ENCODE results near the gene GLTP. TPM values are rescaled to one million over a fixed set of nuclear protein-coding genes. Genes with fewer than 3 reads are reported as not detected.
"Not testable (repeated sequence)": the region's sequence is repeated elsewhere in the genome, so short reads cannot be mapped to it uniquely, and the experiment has no call there.

Gene GLTP, protein sequence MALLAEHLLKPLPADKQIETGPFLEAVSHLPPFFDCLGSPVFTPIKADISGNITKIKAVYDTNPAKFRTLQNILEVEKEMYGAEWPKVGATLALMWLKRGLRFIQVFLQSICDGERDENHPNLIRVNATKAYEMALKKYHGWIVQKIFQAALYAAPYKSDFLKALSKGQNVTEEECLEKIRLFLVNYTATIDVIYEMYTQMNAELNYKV
- 100 to 1,000 TPM; 207 to 654 (median 526) TPM for total RNA-seq

DNA sequence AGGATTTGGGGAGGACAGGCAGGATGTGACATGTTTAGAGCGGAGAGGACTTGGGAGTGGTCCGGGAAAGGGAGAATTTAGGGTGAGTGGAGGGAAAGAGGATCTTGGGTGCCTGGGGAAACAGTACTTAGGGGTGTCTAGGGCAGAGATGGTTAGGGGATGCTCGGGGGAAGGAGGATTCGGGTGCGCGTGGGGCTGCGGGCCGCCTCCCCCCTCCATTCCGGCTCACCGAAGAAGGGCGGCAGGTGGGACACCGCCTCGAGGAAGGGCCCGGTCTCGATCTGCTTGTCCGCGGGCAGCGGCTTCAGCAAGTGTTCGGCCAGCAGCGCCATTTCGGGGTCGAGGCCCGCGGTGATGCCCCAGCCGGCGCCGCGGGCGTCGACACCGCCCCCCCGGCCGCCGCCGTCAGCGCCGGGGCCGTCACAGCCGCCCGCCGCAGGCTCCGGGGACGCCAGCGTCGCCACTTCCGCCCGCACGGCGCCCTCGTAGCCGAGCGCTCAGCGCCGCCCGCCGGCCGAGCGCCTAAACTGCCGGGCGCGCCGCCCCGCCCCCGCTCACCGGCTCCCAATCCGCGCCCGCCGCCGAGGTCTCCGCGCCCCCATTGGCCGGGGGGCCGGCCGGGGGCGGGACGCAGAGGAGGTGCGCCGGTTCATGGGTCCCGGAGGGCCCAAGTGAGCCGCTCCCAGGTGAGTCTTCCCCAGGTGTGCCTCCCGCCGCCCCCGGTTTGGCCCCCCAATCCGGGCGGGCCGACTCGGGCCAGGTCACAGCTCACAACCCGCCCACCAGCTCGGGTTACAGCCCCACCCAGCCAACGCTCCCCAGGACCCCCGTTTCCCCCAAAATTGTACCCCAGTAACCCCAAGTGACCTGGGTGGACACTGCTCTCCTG, at the start of gene GLTP:
GLTP (minus strand) TSS at position 499 of the 889 bp plus-strand sequence; CDS start at position 332, 167 bp downstream.
- H3K27ac ChIP-seq = peak within 1 kb of the TSS; percentile 90
- under 1% methylated on average over 42 of the region's 92 CpGs for WGBS
- peaks cover 57% of the 10 kb centered on the region for H3K4me1 ChIP-seq
- H3K27me3 ChIP-seq = no peaks in the 10 kb centered on the region
- peak; percentile 83 to 84 for DNase-seq (ENCODE audit: low spot score in 2 of 2)
- no peaks in the 10 kb centered on the region for H3K9me3 ChIP-seq
- TF ChIP-seq POLR2A (IDR thresholded peaks at IDR 0.05) (peak in 1 of 2 donors; percentile 62), POLR2AphosphoS5 (IDR thresholded peaks at IDR 0.05) (no peak)
- TF ChIP-seq, protein P1, sequence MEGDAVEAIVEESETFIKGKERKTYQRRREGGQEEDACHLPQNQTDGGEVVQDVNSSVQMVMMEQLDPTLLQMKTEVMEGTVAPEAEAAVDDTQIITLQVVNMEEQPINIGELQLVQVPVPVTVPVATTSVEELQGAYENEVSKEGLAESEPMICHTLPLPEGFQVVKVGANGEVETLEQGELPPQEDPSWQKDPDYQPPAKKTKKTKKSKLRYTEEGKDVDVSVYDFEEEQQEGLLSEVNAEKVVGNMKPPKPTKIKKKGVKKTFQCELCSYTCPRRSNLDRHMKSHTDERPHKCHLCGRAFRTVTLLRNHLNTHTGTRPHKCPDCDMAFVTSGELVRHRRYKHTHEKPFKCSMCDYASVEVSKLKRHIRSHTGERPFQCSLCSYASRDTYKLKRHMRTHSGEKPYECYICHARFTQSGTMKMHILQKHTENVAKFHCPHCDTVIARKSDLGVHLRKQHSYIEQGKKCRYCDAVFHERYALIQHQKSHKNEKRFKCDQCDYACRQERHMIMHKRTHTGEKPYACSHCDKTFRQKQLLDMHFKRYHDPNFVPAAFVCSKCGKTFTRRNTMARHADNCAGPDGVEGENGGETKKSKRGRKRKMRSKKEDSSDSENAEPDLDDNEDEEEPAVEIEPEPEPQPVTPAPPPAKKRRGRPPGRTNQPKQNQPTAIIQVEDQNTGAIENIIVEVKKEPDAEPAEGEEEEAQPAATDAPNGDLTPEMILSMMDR (IDR thresholded peaks at IDR 0.05) = peak; percentile 71 to 75
- no peaks in the 10 kb centered on the region for H3K36me3 ChIP-seq
- H3K4me3 ChIP-seq = peak within 1 kb of the TSS; percentile 91

DNA sequence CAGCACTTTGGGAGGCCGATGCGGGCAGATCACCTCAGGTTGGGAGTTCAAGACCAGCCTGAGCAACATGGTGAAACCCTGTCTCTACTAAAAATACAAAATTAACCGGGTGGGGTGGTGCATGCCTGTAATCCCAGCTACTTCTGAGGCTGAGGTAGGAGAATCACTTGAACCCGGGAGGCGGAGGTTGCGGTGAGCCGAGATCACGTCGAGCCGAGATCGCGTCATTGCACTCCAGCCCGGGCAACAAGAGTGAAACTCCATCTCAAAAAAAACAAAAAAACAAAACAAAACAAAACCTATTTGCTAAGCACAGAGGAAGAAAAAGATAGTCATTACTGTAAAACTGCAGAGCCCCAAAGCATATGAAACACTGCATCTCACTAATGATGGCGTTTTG, 49.0 kb upstream of the GLTP start:
- H3K27ac ChIP-seq; H3K4me3 ChIP-seq; H3K9me3 ChIP-seq; DNase-seq (ENCODE audit: low spot score in 2 of 2); H3K4me1 ChIP-seq; H3K27me3 ChIP-seq: not testable (repeated sequence)
- H3K36me3 ChIP-seq = peaks cover 42% of the 10 kb centered on the region
- 95% methylated on average over 14 of the region's 14 CpGs for WGBS

DNA sequence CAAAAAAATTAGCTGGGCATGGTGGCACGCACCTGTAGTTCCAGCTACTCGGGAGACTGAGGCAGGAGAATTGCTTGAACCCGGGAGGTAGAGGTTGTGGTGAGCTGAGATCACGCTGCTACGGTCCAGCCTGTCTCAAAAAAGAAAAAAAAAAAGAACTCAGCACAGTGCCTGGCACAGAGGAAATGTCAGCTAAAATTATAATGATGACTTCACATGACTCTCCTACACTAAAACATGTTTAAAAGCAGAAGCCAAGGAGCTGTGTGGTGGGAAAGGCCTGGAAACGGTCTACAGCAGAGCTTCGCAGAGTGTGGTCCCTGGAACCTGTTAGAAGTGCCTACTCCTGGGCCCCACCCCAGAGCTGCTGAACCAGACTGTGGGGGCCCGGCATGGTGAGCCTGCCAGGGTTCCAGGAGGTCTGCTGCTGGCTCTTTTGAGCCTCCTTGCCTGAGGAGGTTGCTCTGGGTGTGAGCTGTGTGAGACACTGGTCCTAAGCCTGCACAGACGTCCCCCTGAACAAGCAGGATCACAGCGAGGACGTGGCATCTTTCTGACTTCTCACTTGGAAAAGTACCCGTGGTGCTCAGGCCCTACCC, 47.8 kb upstream of the GLTP start:
- peak; percentile 13 to 42 for DNase-seq (ENCODE audit: low spot score in 2 of 2)
- 93% methylated on average over 11 of the region's 12 CpGs for WGBS
- no peaks in the 10 kb centered on the region for H3K27me3 ChIP-seq
- H3K27ac ChIP-seq = no peak overlapping the region
- no peak for TF ChIP-seq EP300 (IDR thresholded peaks at IDR 0.05)
- no peak for TF ChIP-seq POLR2AphosphoS5 (IDR thresholded peaks at IDR 0.05)
- no peak for TF ChIP-seq POLR2A (IDR thresholded peaks at IDR 0.05)
- TF ChIP-seq, protein P1 (IDR thresholded peaks at IDR 0.05) = no peak
- peaks cover 31% of the 10 kb centered on the region for H3K36me3 ChIP-seq
- no peaks in the 10 kb centered on the region for H3K9me3 ChIP-seq
- H3K4me1 ChIP-seq = no peaks in the 10 kb centered on the region
- no peak overlapping the region for H3K4me3 ChIP-seq

DNA sequence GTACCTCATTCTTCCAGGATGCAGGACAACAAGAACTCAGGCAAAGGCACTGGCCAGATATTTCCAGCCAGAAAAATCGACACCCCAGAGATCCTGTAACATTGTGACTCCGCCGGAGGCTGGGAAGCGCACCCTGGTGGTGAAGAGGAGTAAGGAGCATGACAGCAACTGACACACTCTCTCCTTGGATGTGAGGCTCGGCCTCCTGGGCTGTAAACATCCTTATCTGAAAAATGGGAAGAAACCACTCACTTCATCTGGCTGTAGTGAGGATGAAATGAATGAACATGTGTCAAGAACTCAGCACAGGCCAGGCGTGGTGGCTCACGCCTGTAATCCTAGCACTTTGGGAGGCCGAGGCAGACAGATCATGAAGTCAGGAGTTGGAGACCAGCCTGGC, 47.3 kb upstream of the GLTP start:
- Histone ChIP-seq H3K27ac (no peak overlapping the region), H3K36me3 (peaks cover 29% of the 10 kb centered on the region), H3K4me1 (no peaks in the 10 kb centered on the region), H3K4me3 (no peak overlapping the region), H3K27me3 (no peaks in the 10 kb centered on the region), H3K9me3 (no peaks in the 10 kb centered on the region)
- no peak for TF ChIP-seq EP300 (IDR thresholded peaks at IDR 0.05)
- TF ChIP-seq, protein P1 (IDR thresholded peaks at IDR 0.05) = peak; percentile 39 to 60
- peak; percentile 59 to 80 for DNase-seq (ENCODE audit: low spot score in 2 of 2)
- 69% methylated on average over 8 of the region's 8 CpGs for WGBS

DNA sequence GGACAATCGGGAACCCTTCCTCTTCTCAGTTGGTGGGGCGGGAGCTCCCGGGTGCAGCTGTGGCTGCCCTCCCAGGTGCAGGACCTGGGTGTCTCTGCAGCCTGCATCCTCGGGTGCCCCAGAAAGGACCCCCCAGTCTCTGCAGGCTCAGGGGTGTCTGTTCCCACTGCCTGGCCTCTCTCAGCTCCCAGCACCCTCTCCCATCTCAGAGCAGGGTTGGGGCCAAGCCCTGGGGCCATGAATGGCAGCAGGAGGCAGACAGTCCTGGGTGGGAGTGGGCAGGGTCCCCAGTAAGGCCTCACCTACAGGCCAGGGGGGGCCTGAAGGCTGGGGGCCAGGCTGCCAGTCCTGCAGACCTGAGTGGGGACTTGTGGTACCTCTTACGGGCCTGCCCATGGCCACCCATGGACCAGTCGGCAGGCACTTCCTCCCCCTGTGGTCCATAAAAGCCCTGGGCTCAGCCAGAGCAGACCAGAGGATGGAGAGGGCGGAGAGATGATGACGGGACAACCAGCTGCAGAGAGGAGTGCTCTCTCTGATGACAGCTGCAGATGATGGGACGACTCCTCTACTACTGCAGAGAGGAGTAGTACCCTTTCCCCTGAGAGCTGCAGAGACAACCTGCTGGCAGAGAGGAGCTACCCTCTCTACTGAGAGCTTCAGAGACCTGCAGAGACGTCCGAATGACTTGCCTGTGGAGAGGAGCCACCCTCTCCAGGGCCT, 46.3 kb upstream of the GLTP start:
- H3K36me3 ChIP-seq = peaks cover 24% of the 10 kb centered on the region
- TF ChIP-seq, protein P1 (IDR thresholded peaks at IDR 0.05) = no peak
- no peak for TF ChIP-seq EP300 (IDR thresholded peaks at IDR 0.05)
- no peak for TF ChIP-seq POLR2A (IDR thresholded peaks at IDR 0.05)
- no peaks in the 10 kb centered on the region for H3K9me3 ChIP-seq
- DNase-seq (ENCODE audit: low spot score in 2 of 2) = peak; percentile 50 to 58
- H3K27ac ChIP-seq = no peak overlapping the region
- H3K4me1 ChIP-seq = no peaks in the 10 kb centered on the region
- 77% methylated on average over 3 of the region's 11 CpGs for WGBS
- no peak overlapping the region for H3K4me3 ChIP-seq
- no peaks in the 10 kb centered on the region for H3K27me3 ChIP-seq

Data from suprapubic skin (tissue), 4 donors.